ENCODE measurements around the gene TEX13B. TPM values are rescaled to one million over a fixed set of nuclear protein-coding genes. Genes with fewer than 3 reads are reported as not detected.

TEX13B gene
- polyA plus RNA-seq, 2 of the 4 experiments (the other 2 are of a cell fraction), result not detected

- FAIRE-seq, result no peak
- CTCF ChIA-PET, result interaction anchor here (1.4 kb wide), 1 partner anchor 41 kb away, joined by 3 read pairs; no protein-coding TSS in a partner anchor
- no peak overlapping the region for H3K4me3 ChIP-seq
These were observed 47.9 kb downstream of the TEX13B start for GRCh38 chrX:107934262-107934661.

More at GRCh38 chrX:107934262-107934661, 47.9 kb downstream of the TEX13B start:
- TF ChIP-seq MAZ (IDR thresholded peaks at IDR 0.05; ENCODE audit: borderline replicate concordance, low read depth, low read length), result no peak
- TF ChIP-seq FOSB (CRISPR knock-in tag; IDR thresholded peaks at IDR 0.05), result no peak
- TF ChIP-seq ZFP36 (IDR thresholded peaks at IDR 0.05; ENCODE audit: borderline replicate concordance, partially characterized antibody), result no peak
- TF ChIP-seq NPAS2 (CRISPR knock-in tag; IDR thresholded peaks at IDR 0.05; ENCODE audit: borderline replicate concordance), result no peak
- TF ChIP-seq REST (IDR thresholded peaks at IDR 0.05), result peak; percentile 64; the same call in 1 of the 2 replicates
- no peak for TF ChIP-seq MAX (IDR thresholded peaks at IDR 0.05)
- no peak for TF ChIP-seq SMC3 (IDR thresholded peaks at IDR 0.05)
- DNase-seq (ENCODE audit: low read depth in 1 of 2, low spot score in 1 of 2) (no peak), ATAC-seq (no peak)
- Histone ChIP-seq H3K9me3 (no peaks in the 10 kb centered on the region), H3K4me2 (no peak overlapping the region), H3K27ac (no peak overlapping the region), H3K4me1 (peaks cover 5% of the 10 kb centered on the region; the same call in 2 of the 3 replicates)
- POLR2A ChIA-PET, result no interaction called here
- WGBS (ENCODE audit: missing lambda C conversion rate), result 95% methylated on average over 1 of the region's 1 CpG

Other genes starting within 250 kb of the TEX13B start
- 51.8 and 65.4 TPM in 2 replicates for gene TSC22D3, start 206.6 kb downstream of the TEX13B start, polyA plus RNA-seq (2011; rRNA removed)
- gene TSC22D3, start 206.6 kb downstream of the TEX13B start, polyA plus RNA-seq (2017; fragmentation: RNase III; extraction: RNeasy Plus Mini Kit Qiagen cat#74134 plus additional on column Dnase treatment), result 10.8 to 13.3 TPM (median 12.2 TPM) in 3 replicates
- gene NCBP2L, start 204.6 kb downstream of the TEX13B start, polyA plus RNA-seq (2011; rRNA removed), result not detected in 2 replicates
- gene NCBP2L, start 204.6 kb downstream of the TEX13B start, polyA plus RNA-seq (2017; fragmentation: RNase III; extraction: RNeasy Plus Mini Kit Qiagen cat#74134 plus additional on column Dnase treatment), result not detected in 3 replicates
- gene MID2, start 156.5 kb downstream of the TEX13B start, polyA plus RNA-seq (2011; rRNA removed), result 10.6 and 13.5 TPM in 2 replicates
- gene MID2, start 156.5 kb downstream of the TEX13B start, polyA plus RNA-seq (2017; fragmentation: RNase III; extraction: RNeasy Plus Mini Kit Qiagen cat#74134 plus additional on column Dnase treatment), result 4.3 to 5.1 TPM (median 4.6 TPM) in 3 replicates
- 1.2 and 1.3 TPM in 2 replicates for gene VSIG1, start 62.7 kb upstream of the TEX13B start, polyA plus RNA-seq (2011; rRNA removed)
- gene VSIG1, start 62.7 kb upstream of the TEX13B start, polyA plus RNA-seq (2017; fragmentation: RNase III; extraction: RNeasy Plus Mini Kit Qiagen cat#74134 plus additional on column Dnase treatment), result 0.09 to 0.17 TPM (median 0.11 TPM) in 3 replicates
- 132 and 163 TPM in 2 replicates for gene PSMD10, start 109.2 kb upstream of the TEX13B start, polyA plus RNA-seq (2011; rRNA removed)
- 92.2 to 118 TPM (median 109 TPM) in 3 replicates for gene PSMD10, start 109.2 kb upstream of the TEX13B start, polyA plus RNA-seq (2017; fragmentation: RNase III; extraction: RNeasy Plus Mini Kit Qiagen cat#74134 plus additional on column Dnase treatment)
- 12.8 and 14.3 TPM in 2 replicates for gene ATG4A, start 109.4 kb upstream of the TEX13B start, polyA plus RNA-seq (2011; rRNA removed)
- 6.0 to 7.2 TPM (median 6.7 TPM) in 3 replicates for gene ATG4A, start 109.4 kb upstream of the TEX13B start, polyA plus RNA-seq (2017; fragmentation: RNase III; extraction: RNeasy Plus Mini Kit Qiagen cat#74134 plus additional on column Dnase treatment)